HCT116 (cell line): Measurements from ENCODE around the gene NOXA1. TPM values are rescaled to one million over a fixed set of nuclear protein-coding genes. Genes with fewer than 3 reads are reported as not detected.

Source experiments
- ATAC-seq: fragments of 200-7000 bp; cut with Tn5 transposase; 2 replicates; pipeline ENCODE4 v1.9.1; 2020; ENCODE audit warnings: mild to moderate bottlenecking, moderate library complexity
- BruUV-seq: library from RNA; stranded (reverse); fragments of 400-500 nt; replicated peaks from 2 replicates; lab custom pipeline; 2021; lab: Mats Ljungman, UMichigan
- CTCF ChIA-PET: fragments of 300-600 bp; sonication (Branson Sonifier 250); formaldehyde crosslinking; loops from one replicate; lab custom pipeline; 2021; ENCODE audit warnings: antibody characterized with exemption; lab: Charles Lee
- POLR2A ChIA-PET: fragments of 300-600, 350-600 bp; sonication (Branson Sonifier 250); formaldehyde crosslinking; loops from one replicate; lab custom pipeline; 2021; ENCODE audit warnings: antibody characterized with exemption; lab: Charles Lee
- RAD21 ChIA-PET, 2 experiments: fragments of 300-600 bp; sonication (Branson Sonifier 250); formaldehyde crosslinking; loops; one replicate each; lab custom pipeline; 2023; ENCODE audit warnings: low total read pairs in 2 of 2; ENCODE audit not compliant: uncharacterized antibody in 2 of 2, unreplicated experiment in 2 of 2, low non-redundant PET in 1 of 2; lab: Charles Lee
- DNase-seq: peaks from one replicate; pipeline ENCODE4 v3.0.0-alpha.2; 2010; ENCODE audit warnings: low read depth, low spot score
- H2AFZ ChIP-seq: fragments of 200-600 bp; shearing (Covaris generic), sonication (generic); 2 replicates; pipeline ENCODE4 v1.6.1; 2017; ENCODE audit warnings: low read depth, mixed run types, mixed read lengths, antibody characterized with exemption, low read length; ENCODE audit not compliant: poor library complexity, severe bottlenecking
- H3K27ac ChIP-seq: 2 replicates; pipeline ENCODE4 v1.5.1; 2012; ENCODE audit warnings: low read depth, low read length
- H3K27me3 ChIP-seq: fragments of 200-600 bp; sonication (generic); 2 replicates; pipeline ENCODE4 v1.6.1; 2016; ENCODE audit warnings: mixed run types, low read length, mixed read lengths; ENCODE audit not compliant: insufficient read depth
- H3K36me3 ChIP-seq, 2 experiments: fragments of 200-500 bp in 1 of 2; fragments of 200-600 bp in 1 of 2; sonication (Bioruptor generic) in 1 of 2; sonication (generic) in 1 of 2; 2 replicates each; pipeline versions ENCODE4 v1.5.1 to v1.6.1; 2014 to 2016; ENCODE audit warnings: low read length in 2 of 2, inconsistent platforms in 1 of 2, mixed read lengths in 1 of 2, mixed run types in 1 of 2; ENCODE audit not compliant: insufficient read depth in 2 of 2, control insufficient read depth in 1 of 2
- H3K4me1 ChIP-seq, 2 experiments: fragments of 200-600 bp in 1 of 2; sonication (generic) in 1 of 2; 2 replicates each; pipeline versions ENCODE4 v1.5.1 to v1.6.1; 2012 to 2017; ENCODE audit warnings: low read length in 2 of 2, inconsistent platforms in 1 of 2, mild to moderate bottlenecking in 1 of 2, mixed read lengths in 1 of 2, mixed run types in 1 of 2, moderate library complexity in 1 of 2; ENCODE audit not compliant: insufficient read depth in 2 of 2, control insufficient read depth in 1 of 2
- H3K4me2 ChIP-seq: fragments of 200-600 bp; sonication (generic); 2 replicates; pipeline ENCODE4 v1.6.1; 2017; ENCODE audit warnings: mixed run types, low read length, mixed read lengths
- H3K4me3 ChIP-seq, 2 experiments: fragments of 200-600 bp in 1 of 2; sonication (generic) in 1 of 2; replicated peaks in 1 of 2; 2 replicates each; pipeline ENCODE4 v1.5.1; 2011 to 2016; ENCODE audit warnings: low read length in 2 of 2, control low read depth in 1 of 2, low read depth in 1 of 2, mild to moderate bottlenecking in 1 of 2, mixed read lengths in 1 of 2, mixed run types in 1 of 2
- H3K79me2 ChIP-seq: fragments of 200-600 bp; sonication (generic); 2 replicates; pipeline ENCODE4 v1.6.1; 2017; ENCODE audit warnings: mild to moderate bottlenecking, mixed run types, low read length, moderate library complexity, mixed read lengths; ENCODE audit not compliant: insufficient read depth
- H3K9ac ChIP-seq: fragments of 200-600 bp; sonication (generic); 2 replicates; pipeline ENCODE4 v1.6.1; 2016; ENCODE audit warnings: low read length, mixed read lengths
- H3K9me2 ChIP-seq: fragments of 200-600 bp; sonication (generic), shearing (Covaris generic); 2 replicates; pipeline ENCODE4 v1.6.1; 2017; ENCODE audit warnings: mixed run types, mild to moderate bottlenecking, moderate library complexity; ENCODE audit not compliant: insufficient read depth
- H3K9me3 ChIP-seq, 2 experiments: fragments of 200-500 bp in 1 of 2; fragments of 200-600 bp in 1 of 2; sonication (Bioruptor generic) in 1 of 2; sonication (generic) in 1 of 2; 2 replicates each; pipeline ENCODE4 v1.6.1; 2014 to 2017; ENCODE audit warnings: low read length in 2 of 2, mixed read lengths in 2 of 2, inconsistent platforms in 1 of 2, low read depth in 1 of 2, mild to moderate bottlenecking in 1 of 2, mixed run types in 1 of 2, moderate library complexity in 1 of 2; ENCODE audit not compliant: control insufficient read depth in 1 of 2, insufficient read depth in 1 of 2
- H4K20me1 ChIP-seq: fragments of 200-600 bp; sonication (generic), shearing (Covaris generic); 2 replicates; pipeline ENCODE4 v1.6.1; 2017; ENCODE audit warnings: mixed run types, mild to moderate bottlenecking, moderate library complexity; ENCODE audit not compliant: insufficient read depth
- EZH2 ChIP-seq: fragments of 200-600 bp; sonication (generic); IDR thresholded peaks from 2 replicates; pipeline ENCODE4 v1.6.1; 2017; ENCODE audit warnings: antibody characterized with exemption, mixed run types
- JUND ChIP-seq: IDR thresholded peaks from 2 replicates; pipeline ENCODE4 v1.6.1; 2012
- POLR2A ChIP-seq: IDR thresholded peaks from 2 replicates; pipeline ENCODE4 v1.7.0; 2011; ENCODE audit warnings: borderline replicate concordance; ENCODE audit not compliant: insufficient read depth, insufficient read length; ENCODE audit errors: extremely low read depth
- POLR2AphosphoS5 ChIP-seq: IDR thresholded peaks from 2 replicates; pipeline ENCODE4 v1.6.1; 2011; ENCODE audit warnings: mild to moderate bottlenecking, low read depth, low read length, moderate library complexity
- RAD21 ChIP-seq: IDR thresholded peaks from 2 replicates; pipeline ENCODE4 v1.6.1; 2012; ENCODE audit warnings: low read depth, mild to moderate bottlenecking
- SRF ChIP-seq: IDR thresholded peaks from 2 replicates; pipeline ENCODE4 v1.6.1; 2012; ENCODE audit warnings: low read depth
- TCF7L2 ChIP-seq: IDR thresholded peaks from 2 replicates; pipeline ENCODE4 v1.7.0; 2011; ENCODE audit warnings: borderline replicate concordance, inconsistent platforms; ENCODE audit not compliant: insufficient read depth, insufficient read length; ENCODE audit errors: extremely low read depth
- ZNF274 ChIP-seq: fragments of 200-500 bp; sonication (Bioruptor generic); IDR thresholded peaks from 2 replicates; pipeline ENCODE4 v1.6.1; 2014; ENCODE audit warnings: mild to moderate bottlenecking, low read depth, low read length, inconsistent platforms
- intact Hi-C: fragments of 100-400 bp; cut with micrococcal nuclease; formaldehyde crosslinking; loops from 2 replicates; pipeline ENCODE4 v1.10.0; 2022
- total RNA-seq: library from RNA; stranded (reverse); gene quantifications from one replicate; pipeline ENCODE4 v1.2.1, GENCODE V29; 2021; ENCODE audit not compliant: unreplicated experiment
- TF ChIP-seq, protein P1 (sequence below): IDR thresholded peaks from 2 replicates; pipeline ENCODE4 v1.6.1; 2012
- TF ChIP-seq, protein P2 (sequence below), 3 experiments: fragments of 200-600 bp in 1 of 3; sonication (generic) in 1 of 3; IDR thresholded peaks in 2 of 3; conservative IDR thresholded peaks in 1 of 3; 2 replicates each; pipeline ENCODE4 v1.5.1; 2012 to 2017; ENCODE audit warnings: low read depth in 2 of 3, low read length in 2 of 3, antibody characterized with exemption in 1 of 3, borderline replicate concordance in 1 of 3, control low read depth in 1 of 3, mild to moderate bottlenecking in 1 of 3, mixed read lengths in 1 of 3, mixed run types in 1 of 3, moderate library complexity in 1 of 3; ENCODE audit not compliant: insufficient read depth in 1 of 3
- TF ChIP-seq, protein P3 (sequence below): IDR thresholded peaks from 2 replicates; pipeline ENCODE4 v1.6.1; 2012; ENCODE audit warnings: low read depth

Gene NOXA1
- total RNA-seq, 1 experiment from 2014 or later: 13.2 TPM

DNA sequence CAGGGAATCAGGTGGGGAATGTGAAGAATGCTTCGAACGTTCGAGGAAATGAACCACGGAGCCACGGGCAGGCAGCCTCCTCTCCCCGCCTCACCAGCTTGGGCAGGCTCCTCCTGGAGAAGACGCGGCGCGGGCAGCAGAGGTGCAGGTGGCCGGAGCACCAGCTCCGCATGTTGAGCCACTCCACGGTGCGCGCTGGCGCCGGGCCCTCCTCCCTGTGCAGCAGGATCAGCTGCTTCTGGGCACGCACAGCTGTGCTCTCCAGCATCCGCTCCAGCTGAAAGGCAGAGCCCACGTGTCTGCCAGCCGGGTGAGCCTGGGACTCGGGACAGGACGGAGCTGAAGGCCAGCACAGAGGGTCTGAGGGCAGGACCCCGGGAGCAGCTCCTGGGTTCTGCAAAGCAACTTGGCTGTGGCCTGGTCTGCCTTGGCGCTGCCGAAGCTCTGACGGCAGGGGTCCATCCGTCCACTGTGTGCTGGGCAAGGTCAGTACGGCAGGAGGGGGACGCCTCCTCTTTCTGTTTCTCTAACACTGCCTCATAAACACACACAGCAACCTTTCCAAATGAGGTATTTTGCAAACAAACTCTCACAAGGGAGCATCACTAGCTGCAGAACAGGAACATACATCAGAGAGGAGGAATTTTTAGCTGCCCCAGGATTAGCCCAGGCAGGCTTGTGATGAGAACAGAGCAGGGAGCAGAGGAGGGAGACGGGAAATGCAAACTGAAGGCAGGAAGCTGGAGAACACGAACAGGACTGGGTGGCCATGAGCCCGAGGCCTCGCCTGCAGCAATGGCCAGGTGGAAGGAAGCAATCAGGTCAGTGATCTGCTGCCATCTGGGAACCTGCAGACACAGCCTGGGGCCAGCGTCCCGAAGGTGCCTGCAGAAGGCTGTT is 56.0 kb downstream of the NOXA1 start:
- Histone ChIP-seq H3K36me3 (no peaks in the 10 kb centered on the region), H3K4me1 (peaks cover 0 to 6% of the 10 kb centered on the region in 2 experiments; a peak in 1 of 4 replicates), H3K9me3 (peaks cover 4 to 11% of the 10 kb centered on the region in 2 experiments; a peak in 3 of 4 replicates), H3K9ac (no peak overlapping the region), H3K27me3 (no peaks in the 10 kb centered on the region), H4K20me1 (no peaks in the 10 kb centered on the region), H3K4me3 (no peak overlapping the region), H3K79me2 (no peaks in the 10 kb centered on the region), H2AFZ (no peak overlapping the region), H3K9me2 (no peaks in the 10 kb centered on the region), H3K4me2 (no peak overlapping the region), H3K27ac (no peak overlapping the region)
- POLR2A ChIA-PET: interaction anchor here (0.6 kb wide), 1 partner anchor 206 kb away, joined by 4 read pairs; no protein-coding TSS in a partner anchor
- no TSS peak for BruUV-seq
- CTCF ChIA-PET: no interaction called here
- DNase-seq: no peak
- TF ChIP-seq RAD21: no peak
- TF ChIP-seq SRF: no peak
- TF ChIP-seq POLR2A: no peak
- TF ChIP-seq TCF7L2: no peak
- intact Hi-C loops: no loop called here
- no peak for ATAC-seq
- RAD21 ChIA-PET: no interaction called here

DNA sequence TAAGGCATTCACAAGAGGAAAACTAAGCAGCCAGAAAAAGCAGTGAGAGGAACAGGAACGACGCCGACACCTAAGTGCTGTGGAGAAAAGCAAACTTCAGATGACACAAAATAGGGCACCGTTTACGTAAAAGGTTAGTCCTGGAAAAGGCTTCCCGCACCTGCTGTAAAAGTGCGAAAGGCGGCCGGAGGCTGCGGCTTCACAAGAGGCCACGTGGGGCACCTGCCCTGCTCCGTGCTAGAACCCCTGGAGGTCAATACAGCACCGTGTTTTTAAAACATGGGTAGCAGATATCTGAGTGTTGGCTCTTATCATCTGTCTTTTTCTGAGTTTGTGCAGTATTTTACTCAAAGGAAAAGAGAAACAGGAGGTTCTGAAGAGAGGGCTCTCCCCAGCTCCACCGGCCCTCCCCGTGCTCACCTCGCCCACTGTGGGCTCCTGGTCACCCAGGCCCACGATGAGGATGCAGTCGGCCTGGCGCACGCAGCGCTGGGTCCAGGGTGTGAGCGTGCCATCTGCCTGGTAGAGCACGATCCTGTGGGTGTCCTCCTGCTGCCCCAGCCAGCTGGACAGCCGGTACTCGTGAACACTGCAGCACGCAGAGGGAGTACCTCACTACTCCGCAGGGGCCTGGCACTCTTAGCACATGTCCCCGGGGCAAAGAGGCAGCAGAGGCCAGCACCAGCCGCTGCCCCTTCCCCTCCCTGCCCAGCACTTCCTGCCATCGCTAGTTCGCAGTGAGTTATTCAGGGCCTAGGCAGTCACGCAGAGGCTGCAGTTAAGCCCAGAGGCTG is 56.9 kb downstream of the NOXA1 start:
- Histone ChIP-seq H2AFZ (no peak overlapping the region), H3K9me3 (peaks cover 4 to 11% of the 10 kb centered on the region in 2 experiments; a peak in 3 of 4 replicates), H4K20me1 (no peaks in the 10 kb centered on the region), H3K4me2 (no peak overlapping the region), H3K9ac (no peak overlapping the region), H3K27me3 (no peaks in the 10 kb centered on the region), H3K27ac (no peak overlapping the region), H3K4me3 (no peak overlapping the region), H3K9me2 (no peaks in the 10 kb centered on the region), H3K79me2 (no peaks in the 10 kb centered on the region), H3K36me3 (no peaks in the 10 kb centered on the region), H3K4me1 (peaks cover 0 to 6% of the 10 kb centered on the region in 2 experiments; a peak in 1 of 4 replicates)
- BruUV-seq: no TSS peak
- DNase-seq: no peak
- POLR2A ChIA-PET: no interaction called here
- ATAC-seq: no peak
- CTCF ChIA-PET: no interaction called here
- TF ChIP-seq JUND (no peak), POLR2A (no peak), POLR2AphosphoS5 (no peak), EZH2 (no peak), ZNF274 (no peak)
- TF ChIP-seq, protein P1, sequence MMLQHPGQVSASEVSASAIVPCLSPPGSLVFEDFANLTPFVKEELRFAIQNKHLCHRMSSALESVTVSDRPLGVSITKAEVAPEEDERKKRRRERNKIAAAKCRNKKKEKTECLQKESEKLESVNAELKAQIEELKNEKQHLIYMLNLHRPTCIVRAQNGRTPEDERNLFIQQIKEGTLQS: no peak
- TF ChIP-seq, protein P2, sequence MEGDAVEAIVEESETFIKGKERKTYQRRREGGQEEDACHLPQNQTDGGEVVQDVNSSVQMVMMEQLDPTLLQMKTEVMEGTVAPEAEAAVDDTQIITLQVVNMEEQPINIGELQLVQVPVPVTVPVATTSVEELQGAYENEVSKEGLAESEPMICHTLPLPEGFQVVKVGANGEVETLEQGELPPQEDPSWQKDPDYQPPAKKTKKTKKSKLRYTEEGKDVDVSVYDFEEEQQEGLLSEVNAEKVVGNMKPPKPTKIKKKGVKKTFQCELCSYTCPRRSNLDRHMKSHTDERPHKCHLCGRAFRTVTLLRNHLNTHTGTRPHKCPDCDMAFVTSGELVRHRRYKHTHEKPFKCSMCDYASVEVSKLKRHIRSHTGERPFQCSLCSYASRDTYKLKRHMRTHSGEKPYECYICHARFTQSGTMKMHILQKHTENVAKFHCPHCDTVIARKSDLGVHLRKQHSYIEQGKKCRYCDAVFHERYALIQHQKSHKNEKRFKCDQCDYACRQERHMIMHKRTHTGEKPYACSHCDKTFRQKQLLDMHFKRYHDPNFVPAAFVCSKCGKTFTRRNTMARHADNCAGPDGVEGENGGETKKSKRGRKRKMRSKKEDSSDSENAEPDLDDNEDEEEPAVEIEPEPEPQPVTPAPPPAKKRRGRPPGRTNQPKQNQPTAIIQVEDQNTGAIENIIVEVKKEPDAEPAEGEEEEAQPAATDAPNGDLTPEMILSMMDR (IDR thresholded peaks at IDR 0.05 in 2 of 3, conservative IDR thresholded peaks at IDR 0.05 in 1 of 3; ENCODE audit: borderline replicate concordance in 1 of 3, insufficient read depth in 1 of 3, low read depth in 2 of 3, low read length in 2 of 3): no peak
- TF ChIP-seq, protein P3, sequence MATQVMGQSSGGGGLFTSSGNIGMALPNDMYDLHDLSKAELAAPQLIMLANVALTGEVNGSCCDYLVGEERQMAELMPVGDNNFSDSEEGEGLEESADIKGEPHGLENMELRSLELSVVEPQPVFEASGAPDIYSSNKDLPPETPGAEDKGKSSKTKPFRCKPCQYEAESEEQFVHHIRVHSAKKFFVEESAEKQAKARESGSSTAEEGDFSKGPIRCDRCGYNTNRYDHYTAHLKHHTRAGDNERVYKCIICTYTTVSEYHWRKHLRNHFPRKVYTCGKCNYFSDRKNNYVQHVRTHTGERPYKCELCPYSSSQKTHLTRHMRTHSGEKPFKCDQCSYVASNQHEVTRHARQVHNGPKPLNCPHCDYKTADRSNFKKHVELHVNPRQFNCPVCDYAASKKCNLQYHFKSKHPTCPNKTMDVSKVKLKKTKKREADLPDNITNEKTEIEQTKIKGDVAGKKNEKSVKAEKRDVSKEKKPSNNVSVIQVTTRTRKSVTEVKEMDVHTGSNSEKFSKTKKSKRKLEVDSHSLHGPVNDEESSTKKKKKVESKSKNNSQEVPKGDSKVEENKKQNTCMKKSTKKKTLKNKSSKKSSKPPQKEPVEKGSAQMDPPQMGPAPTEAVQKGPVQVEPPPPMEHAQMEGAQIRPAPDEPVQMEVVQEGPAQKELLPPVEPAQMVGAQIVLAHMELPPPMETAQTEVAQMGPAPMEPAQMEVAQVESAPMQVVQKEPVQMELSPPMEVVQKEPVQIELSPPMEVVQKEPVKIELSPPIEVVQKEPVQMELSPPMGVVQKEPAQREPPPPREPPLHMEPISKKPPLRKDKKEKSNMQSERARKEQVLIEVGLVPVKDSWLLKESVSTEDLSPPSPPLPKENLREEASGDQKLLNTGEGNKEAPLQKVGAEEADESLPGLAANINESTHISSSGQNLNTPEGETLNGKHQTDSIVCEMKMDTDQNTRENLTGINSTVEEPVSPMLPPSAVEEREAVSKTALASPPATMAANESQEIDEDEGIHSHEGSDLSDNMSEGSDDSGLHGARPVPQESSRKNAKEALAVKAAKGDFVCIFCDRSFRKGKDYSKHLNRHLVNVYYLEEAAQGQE: no peak
- intact Hi-C loops: no loop called here
- RAD21 ChIA-PET: no interaction called here
